ENCODE measurements around the gene TP63.

The TP63 gene

GRCh38 chr3:189936201-189936945 lies 305.2 kb downstream of the TP63 start:
- DNase-seq (ENCODE audit: low spot score): no peak

- DNase-seq (ENCODE audit: low spot score): peak; percentile 93
Measured at GRCh38 chr3:189937302-189938127, 306.3 kb downstream of the TP63 start.

- no peak for DNase-seq (ENCODE audit: low spot score)
Measured at GRCh38 chr3:189941125-189941524, 309.9 kb downstream of the TP63 start.

GRCh38 chr3:189941679-189942078 lies 310.5 kb downstream of the TP63 start:
- DNase-seq (ENCODE audit: low spot score): peak; percentile 30

- DNase-seq (ENCODE audit: low spot score): no peak
Measured at GRCh38 chr3:189942948-189943347, 311.8 kb downstream of the TP63 start.

GRCh38 chr3:189944285-189945145 lies 313.3 kb downstream of the TP63 start:
- DNase-seq (ENCODE audit: low spot score): no peak

- no peak for DNase-seq (ENCODE audit: low spot score)
Measured at GRCh38 chr3:189945935-189946709, 314.9 kb downstream of the TP63 start.
